Body of pancreas (tissue), 2 donors: ENCODE data around the gene KRTAP4-5. TPM values are rescaled to one million over a fixed set of nuclear protein-coding genes. Genes with fewer than 3 reads are reported as not detected.

Experiments used
- small RNA-seq: library from RNA; depleted of rRNA; stranded (forward); fragments of <200 nt; gene quantifications from one replicate; pipeline ENCODE3, GENCODE V24; 2016
- total RNA-seq, 2 donors: library from RNA; depleted of rRNA; stranded (reverse); fragments of >200 nt; gene quantifications; one replicate each; pipeline ENCODE4 v1.1.0, GENCODE V29; 2016

KRTAP4-5 gene
- total RNA-seq, 2 donors from 2014 or later, result not detected

Small RNA genes lying within 50 kb of the gene (small RNA-seq; reads per million reads assigned to genes)
- not detected for gene KRTAP4-17P

Other genes with a start within 250 kb of the KRTAP4-5 start
- 1 to 10 TPM; 2.3 to 9.6 TPM for gene KRT23, start 212.2 kb downstream of the KRTAP4-5 start, total RNA-seq
- not detected for gene KRT39, start 182.9 kb downstream of the KRTAP4-5 start, total RNA-seq
- 1 to 10 TPM in 1 of 2 donors, not detected in 1; 1.6 TPM for gene KRT40, start 165.5 kb downstream of the KRTAP4-5 start, total RNA-seq
- not detected for gene KRTAP3-3, start 155.7 kb downstream of the KRTAP4-5 start, total RNA-seq
- gene KRTAP3-2, start 149.9 kb downstream of the KRTAP4-5 start, total RNA-seq, result not detected
- not detected for gene KRTAP3-1, start 140.7 kb downstream of the KRTAP4-5 start, total RNA-seq
- gene KRTAP1-5, start 122.6 kb downstream of the KRTAP4-5 start, total RNA-seq, result not detected
- gene KRTAP1-4, start 119.6 kb downstream of the KRTAP4-5 start, total RNA-seq, result not detected
- not detected for gene KRTAP1-3, start 115.0 kb downstream of the KRTAP4-5 start, total RNA-seq
- gene KRTAP1-1, start 108.4 kb downstream of the KRTAP4-5 start, total RNA-seq, result not detected
- not detected for gene KRTAP2-1, start 102.5 kb downstream of the KRTAP4-5 start, total RNA-seq
- not detected for gene KRTAP2-2, start 94.6 kb downstream of the KRTAP4-5 start, total RNA-seq
- gene KRTAP2-3, start 89.7 kb downstream of the KRTAP4-5 start, total RNA-seq, result not detected
- not detected for gene KRTAP2-4, start 83.9 kb downstream of the KRTAP4-5 start, total RNA-seq
- not detected for gene KRTAP4-7, start 65.7 kb downstream of the KRTAP4-5 start, total RNA-seq
- not detected for gene KRTAP4-8, start 51.7 kb downstream of the KRTAP4-5 start, total RNA-seq
- gene KRTAP4-16, start 47.6 kb downstream of the KRTAP4-5 start, total RNA-seq, result not detected
- gene KRTAP4-9, start 44.4 kb downstream of the KRTAP4-5 start, total RNA-seq, result not detected
- gene KRTAP4-11, start 31.5 kb downstream of the KRTAP4-5 start, total RNA-seq, result not detected
- not detected for gene KRTAP4-12, start 25.6 kb downstream of the KRTAP4-5 start, total RNA-seq
- not detected for gene KRTAP4-6, start 9.3 kb downstream of the KRTAP4-5 start, total RNA-seq
- not detected for gene KRTAP4-4, start 10.9 kb upstream of the KRTAP4-5 start, total RNA-seq
- gene KRTAP4-3, start 18.4 kb upstream of the KRTAP4-5 start, total RNA-seq, result not detected
- gene KRTAP4-2, start 28.4 kb upstream of the KRTAP4-5 start, total RNA-seq, result not detected
- gene KRTAP4-1, start 35.1 kb upstream of the KRTAP4-5 start, total RNA-seq, result not detected
- not detected for gene KRTAP9-1, start 40.1 kb upstream of the KRTAP4-5 start, total RNA-seq
- not detected for gene KRTAP9-2, start 76.8 kb upstream of the KRTAP4-5 start, total RNA-seq
- not detected for gene KRTAP9-3, start 82.6 kb upstream of the KRTAP4-5 start, total RNA-seq
- not detected for gene KRTAP9-8, start 88.2 kb upstream of the KRTAP4-5 start, total RNA-seq
- gene KRTAP9-4, start 99.9 kb upstream of the KRTAP4-5 start, total RNA-seq, result not detected
- not detected for gene KRTAP9-9, start 105.6 kb upstream of the KRTAP4-5 start, total RNA-seq
- gene KRTAP9-6, start 115.6 kb upstream of the KRTAP4-5 start, total RNA-seq, result not detected
- gene KRTAP9-7, start 125.9 kb upstream of the KRTAP4-5 start, total RNA-seq, result not detected
- not detected for gene KRTAP29-1, start 153.0 kb upstream of the KRTAP4-5 start, total RNA-seq
- gene KRTAP16-1, start 159.5 kb upstream of the KRTAP4-5 start, total RNA-seq, result not detected
- not detected for gene KRTAP17-1, start 165.9 kb upstream of the KRTAP4-5 start, total RNA-seq
- not detected for gene KRT33A, start 201.0 kb upstream of the KRTAP4-5 start, total RNA-seq
- gene KRT33B, start 220.0 kb upstream of the KRTAP4-5 start, total RNA-seq, result not detected
- not detected for gene KRT34, start 232.5 kb upstream of the KRTAP4-5 start, total RNA-seq
- gene KRT31, start 247.8 kb upstream of the KRTAP4-5 start, total RNA-seq, result not detected